Stimulated activated CD4-positive, alpha-beta T cell treated with anti-CD3 and anti-CD28 coated beads, Interleukin-4, amount 100 ng/mL, for 48 hours (primary cell): ENCODE measurements around the gene PKNOX1.
"Not testable (repeated sequence)": the region's sequence is repeated elsewhere in the genome, so short reads cannot be mapped to it uniquely, and the experiment has no call there.

ENCODE experiments used
- DNase-seq, 2 donors: peaks; one replicate each; pipeline ENCODE4 v3.0.0-alpha.2; 2020; ENCODE audit warnings: low read depth in 2 of 2

Gene PKNOX1

GRCh38 chr21:43020177-43020576 is 45.8 kb downstream of the PKNOX1 start:
- DNase-seq, result no peak

GRCh38 chr21:43020771-43021170 is 46.4 kb downstream of the PKNOX1 start:
- DNase-seq, result no peak

GRCh38 chr21:43021191-43021590 is 46.8 kb downstream of the PKNOX1 start:
- no peak for DNase-seq

GRCh38 chr21:43021756-43022600 is 47.6 kb downstream of the PKNOX1 start:
- no peak for DNase-seq

GRCh38 chr21:43023175-43023574 is 48.8 kb downstream of the PKNOX1 start:
- DNase-seq, result no peak

- no peak for DNase-seq
These were observed 50.2 kb downstream of the PKNOX1 start for GRCh38 chr21:43024439-43025136.

GRCh38 chr21:43025636-43026180 is 51.3 kb downstream of the PKNOX1 start:
- DNase-seq, result no peak

GRCh38 chr21:43027846-43028731 is 53.7 kb downstream of the PKNOX1 start:
- DNase-seq, result no peak

- DNase-seq, result no peak
These were observed 55.4 kb downstream of the PKNOX1 start for GRCh38 chr21:43029785-43030184.

GRCh38 chr21:43031121-43031619 is 56.8 kb downstream of the PKNOX1 start:
- DNase-seq, result no peak

GRCh38 chr21:43034101-43034500 is 59.7 kb downstream of the PKNOX1 start:
- no peak for DNase-seq

- DNase-seq, result no peak
These were observed 60.5 kb downstream of the PKNOX1 start for GRCh38 chr21:43034826-43035225.

- DNase-seq, result not testable (repeated sequence)
These were observed 62.5 kb downstream of the PKNOX1 start for GRCh38 chr21:43036889-43037288.

GRCh38 chr21:43037918-43038658 is 63.7 kb downstream of the PKNOX1 start:
- not testable (repeated sequence) for DNase-seq

GRCh38 chr21:43038659-43039044 is 64.3 kb downstream of the PKNOX1 start:
- DNase-seq, result not testable (repeated sequence)

GRCh38 chr21:43042169-43042568 is 67.8 kb downstream of the PKNOX1 start:
- not testable (repeated sequence) for DNase-seq

GRCh38 chr21:43043291-43043690 is 68.9 kb downstream of the PKNOX1 start:
- not testable (repeated sequence) for DNase-seq

- DNase-seq, result not testable (repeated sequence)
These were observed 70.2 kb downstream of the PKNOX1 start for GRCh38 chr21:43044547-43044946.

GRCh38 chr21:43045165-43045875 is 71.0 kb downstream of the PKNOX1 start:
- not testable (repeated sequence) for DNase-seq
